Thyroid gland (tissue), 4 donors: ENCODE data around the gene MCL1.

Experiments
- CTCF ChIP-seq, 6 experiments: fragments of 200-600 bp in 3 of 6; fragments of 450-650 bp in 3 of 6; sonication (generic) in 3 of 6; IDR thresholded peaks; one replicate each; pipeline ENCODE4 v1.5.1; 2016 to 2019; ENCODE audit warnings: antibody characterized with exemption in 6 of 6, mild to moderate bottlenecking in 2 of 6, inconsistent platforms in 1 of 6, moderate library complexity in 1 of 6
- POLR2A ChIP-seq, 2 donors: fragments of 450-650 bp; IDR thresholded peaks; one replicate each; pipeline ENCODE4 v1.6.1; 2017; ENCODE audit warnings: antibody characterized with exemption in 2 of 2, mild to moderate bottlenecking in 2 of 2, moderate library complexity in 1 of 2

- TF ChIP-seq CTCF (IDR thresholded peaks at IDR 0.05), result no peak
- TF ChIP-seq POLR2A (IDR thresholded peaks at IDR 0.05), result no peak
These were observed 24.8 kb upstream of the MCL1 start for GRCh38 chr1:150604226-150604588.
